HepG2 (cell line): ENCODE data around the gene C1orf198. TPM values are rescaled to one million over a fixed set of nuclear protein-coding genes. Genes with fewer than 3 reads are reported as not detected.

Experiments used
- ATAC-seq: fragments of 200-7000 bp; cut with Tn5 transposase; 3 replicates; pipeline ENCODE4 v1.9.1; 2020; ENCODE audit warnings: mild to moderate bottlenecking, moderate library complexity
- BruUV-seq: library from RNA; stranded (reverse); fragments of 400-500 nt; replicated peaks from 2 replicates; lab custom pipeline; 2021; lab: Mats Ljungman, UMichigan
- CTCF ChIA-PET: fragments of 300-600 bp; formaldehyde crosslinking; extraction: SDS; loops from one replicate; lab custom pipeline; 2021; ENCODE audit warnings: low total read pairs, inconsistent platforms, low intra/inter-chr PET ratio; lab: Yijun Ruan, JAX
- POLR2A ChIA-PET: fragments of 350-600 bp; sonication (Branson Sonifier 250); formaldehyde crosslinking; loops from one replicate; lab custom pipeline; 2020; ENCODE audit warnings: antibody characterized with exemption, inconsistent platforms; lab: Yijun Ruan, JAX
- DNase-seq: peaks from one replicate; pipeline ENCODE4 v3.0.0-alpha.2; 2015; ENCODE audit warnings: low spot score
- FAIRE-seq: peaks from 3 replicates; lab custom pipeline; 2011; peaks lifted over from hg19 to GRCh38; lab: Jason Lieb, UNC
- H2AFZ ChIP-seq: one replicate; pipeline ENCODE4 v1.6.1; 2011; ENCODE audit warnings: low read length, inconsistent platforms
- H3K27ac ChIP-seq: fragments of 300-600 bp; 3 replicates; pipeline ENCODE4 v1.8.0; 2011; ENCODE audit warnings: mixed run types, mild to moderate bottlenecking, mixed read lengths, low read length, inconsistent platforms; ENCODE audit not compliant: insufficient read depth; ENCODE audit errors: extremely low read length
- H3K27me3 ChIP-seq, 2 experiments: fragments of 200-600 bp in 1 of 2; 2 replicates in 1 of 2; 3 replicates in 1 of 2; pipeline versions ENCODE4 v1.6.0 to v1.8.0; 2011; ENCODE audit warnings: low read length in 2 of 2, mild to moderate bottlenecking in 2 of 2, moderate library complexity in 2 of 2, inconsistent platforms in 1 of 2; ENCODE audit not compliant: insufficient read depth in 2 of 2, control insufficient read depth in 1 of 2
- H3K36me3 ChIP-seq, 2 experiments: fragments of 200-600 bp in 1 of 2; replicated peaks in 1 of 2; 2 replicates in 1 of 2; 3 replicates in 1 of 2; pipeline versions ENCODE4 v1.5.1 to v1.8.0; 2011; ENCODE audit warnings: low read length in 2 of 2, inconsistent platforms in 1 of 2; ENCODE audit not compliant: insufficient read depth in 2 of 2, control insufficient read depth in 1 of 2
- H3K4me1 ChIP-seq: 2 replicates; pipeline ENCODE4 v1.5.1; 2012; ENCODE audit warnings: low read length, inconsistent platforms; ENCODE audit not compliant: insufficient read depth
- H3K4me2 ChIP-seq: 2 replicates; pipeline ENCODE4 v1.6.0; 2011; ENCODE audit warnings: low read depth, low read length, inconsistent platforms
- H3K4me3 ChIP-seq, 3 experiments: fragments of 200-600 bp in 1 of 3; sonication (generic), shearing (Covaris generic) in 1 of 3; replicated peaks in 1 of 3; 2 replicates each; pipeline ENCODE4 v1.5.1; 2011 to 2016; ENCODE audit warnings: low read length in 3 of 3, inconsistent platforms in 2 of 3, low read depth in 2 of 3, mild to moderate bottlenecking in 2 of 3, control low read depth in 1 of 3, mixed read lengths in 1 of 3; ENCODE audit not compliant: insufficient read depth in 1 of 3
- H3K79me2 ChIP-seq: one replicate; pipeline ENCODE4 v1.6.1; 2011; ENCODE audit warnings: low read length, inconsistent platforms; ENCODE audit not compliant: insufficient read depth
- H3K9ac ChIP-seq: 2 replicates; pipeline ENCODE4 v1.6.0; 2011; ENCODE audit warnings: mild to moderate bottlenecking, low read depth, low read length, inconsistent platforms; ENCODE audit not compliant: insufficient read depth
- H3K9me3 ChIP-seq: 2 replicates; pipeline ENCODE4 v1.5.1; 2012; ENCODE audit warnings: mild to moderate bottlenecking, low read length
- H4K20me1 ChIP-seq: 2 replicates; pipeline ENCODE4 v1.6.0; 2011; ENCODE audit warnings: inconsistent platforms, mild to moderate bottlenecking, low read length, moderate library complexity; ENCODE audit not compliant: insufficient read depth
- FOSL2 ChIP-seq: sonication (generic); formaldehyde crosslinking; IDR thresholded peaks from 2 replicates; pipeline ENCODE4 v1.4.0; 2020; ENCODE audit warnings: missing genetic modification reagents
- ISL2 ChIP-seq: sonication (generic); formaldehyde crosslinking; IDR thresholded peaks from 2 replicates; pipeline ENCODE4 v1.5.0; 2020; ENCODE audit warnings: missing genetic modification reagents
- POGZ ChIP-seq: sonication (generic); formaldehyde crosslinking; IDR thresholded peaks from 2 replicates; pipeline ENCODE4 v1.4.0; 2020; ENCODE audit warnings: mild to moderate bottlenecking, missing genetic modification reagents
- ZFY ChIP-seq: sonication (generic); formaldehyde crosslinking; IDR thresholded peaks from 2 replicates; pipeline ENCODE4 v1.4.0; 2020; ENCODE audit warnings: missing genetic modification reagents
- ZNF12 ChIP-seq: sonication (generic); formaldehyde crosslinking; IDR thresholded peaks from 2 replicates; pipeline ENCODE4 v1.5.0; 2020; ENCODE audit warnings: missing genetic modification reagents
- ZNF296 ChIP-seq: sonication (generic); formaldehyde crosslinking; conservative IDR thresholded peaks from 2 replicates; pipeline ENCODE4 v1.5.0; 2020; ENCODE audit warnings: mild to moderate bottlenecking, missing genetic modification reagents
- ZNF446 ChIP-seq: sonication (generic); formaldehyde crosslinking; IDR thresholded peaks from 2 replicates; pipeline ENCODE4 v1.5.0; 2020; ENCODE audit warnings: mild to moderate bottlenecking, missing genetic modification reagents
- ZNF761 ChIP-seq: sonication (generic); formaldehyde crosslinking; conservative IDR thresholded peaks from 2 replicates; pipeline ENCODE4 v1.4.0; 2020; ENCODE audit warnings: mild to moderate bottlenecking, missing genetic modification reagents
- WGBS: methylation state at CpG from one replicate; pipeline ENCODE4 v1.1.6; 2017; ENCODE audit warnings: low lambda C conversion rate; 5-methylcytosine and 5-hydroxymethylcytosine counted together
- in situ Hi-C: cut with HindIII; loops from 2 replicates; pipeline ENCODE4 v1.10.0; 2017; ENCODE audit warnings: low pct_unique_long_range_greater_than_20kb; ENCODE audit not compliant: extremely low pct_ligation_motif_present
- intact Hi-C: fragments of 100-400 bp; cut with micrococcal nuclease; formaldehyde crosslinking; loops from one replicate; pipeline ENCODE4 v1.10.0; 2022; ENCODE audit not compliant: unreplicated experiment
- polyA plus RNA-seq, 8 experiments: library from polyadenylated mRNA; depleted of rRNA in 3 of 8; stranded (reverse) in 7 of 8; unstranded in 1 of 8; fragments of >200 nt; fragmentation: Illumina TruSeq in 4 of 8; extraction: Trizol in 4 of 8; gene quantifications; 2 replicates each; pipeline versions ENCODE4 v1.2.1 to v1.2.3, GENCODE V29; 2011 to 2016; ENCODE audit warnings: low read depth in 4 of 8, missing spikeins in 1 of 8, mixed read lengths in 1 of 8; ENCODE audit not compliant: insufficient read depth in 1 of 8
- total RNA-seq, 5 experiments: library from RNA; depleted of rRNA; stranded (reverse); fragments of >200 nt; fragmentation: Illumina TruSeq; extraction: Trizol; gene quantifications; 2 replicates each; pipeline ENCODE4 v1.2.3, GENCODE V29; 2016; ENCODE audit warnings: low read depth in 1 of 5
- TF ChIP-seq, protein P1 (sequence below): sonication (generic); formaldehyde crosslinking; IDR thresholded peaks from 2 replicates; pipeline ENCODE4 v1.4.0; 2020; ENCODE audit warnings: mild to moderate bottlenecking, missing genetic modification reagents
- TF ChIP-seq, protein P2 (sequence below): conservative IDR thresholded peaks from 2 replicates; pipeline ENCODE4 v1.6.1; 2018; ENCODE audit warnings: missing genetic modification reagents
- TF ChIP-seq, protein P3 (sequence below): sonication (generic); formaldehyde crosslinking; IDR thresholded peaks from 2 replicates; pipeline ENCODE4 v1.4.0; 2020; ENCODE audit warnings: mild to moderate bottlenecking, missing genetic modification reagents

Gene C1orf198
- total and polyA plus RNA-seq, 2 of the 13 experiments (the other 11 are each of a cell fraction or from before 2014, with no cell fraction given), result 12.7 to 13.4 TPM

DNA sequence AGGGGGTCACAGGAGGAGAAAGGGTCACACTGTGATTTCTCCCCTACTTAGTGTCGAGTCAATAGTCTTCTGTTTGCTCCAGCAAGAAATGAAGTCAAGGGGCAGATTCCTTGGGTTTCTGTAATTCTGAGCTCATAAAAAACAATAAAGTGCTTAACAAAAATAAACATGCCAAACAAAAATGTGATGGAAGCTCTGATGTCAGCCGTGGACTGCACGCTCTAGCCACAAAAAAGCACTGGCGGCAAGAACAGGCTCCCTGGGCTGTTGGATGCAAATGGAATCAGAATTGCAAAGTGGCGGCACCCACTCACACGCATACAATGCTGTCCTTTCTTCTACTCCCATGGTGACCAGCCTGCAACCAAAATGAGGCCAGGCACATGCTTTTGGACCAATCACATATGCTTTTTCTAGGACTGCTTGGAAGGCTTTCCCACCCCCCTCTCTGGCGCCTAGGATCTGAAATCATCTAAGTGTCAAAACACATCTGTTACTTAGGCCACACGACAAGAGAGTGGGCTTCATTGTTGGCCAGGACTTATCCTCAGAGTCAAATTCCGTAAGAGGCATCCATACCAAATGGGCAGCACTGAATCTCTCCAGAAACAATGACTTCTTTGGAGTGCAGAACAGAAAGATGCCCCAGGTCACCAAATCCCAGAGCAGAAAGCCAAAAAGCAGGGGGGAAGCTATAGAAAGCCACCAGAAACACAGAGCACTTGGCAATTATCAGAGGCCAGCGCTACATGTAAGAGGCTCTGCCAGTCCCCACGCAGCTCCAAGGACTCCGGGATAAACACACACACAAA is 9.2 kb downstream of the C1orf198 start (continued):
- TF ChIP-seq, protein P1, sequence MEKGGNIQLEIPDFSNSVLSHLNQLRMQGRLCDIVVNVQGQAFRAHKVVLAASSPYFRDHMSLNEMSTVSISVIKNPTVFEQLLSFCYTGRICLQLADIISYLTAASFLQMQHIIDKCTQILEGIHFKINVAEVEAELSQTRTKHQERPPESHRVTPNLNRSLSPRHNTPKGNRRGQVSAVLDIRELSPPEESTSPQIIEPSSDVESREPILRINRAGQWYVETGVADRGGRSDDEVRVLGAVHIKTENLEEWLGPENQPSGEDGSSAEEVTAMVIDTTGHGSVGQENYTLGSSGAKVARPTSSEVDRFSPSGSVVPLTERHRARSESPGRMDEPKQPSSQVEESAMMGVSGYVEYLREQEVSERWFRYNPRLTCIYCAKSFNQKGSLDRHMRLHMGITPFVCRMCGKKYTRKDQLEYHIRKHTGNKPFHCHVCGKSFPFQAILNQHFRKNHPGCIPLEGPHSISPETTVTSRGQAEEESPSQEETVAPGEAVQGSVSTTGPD (CRISPR knock-in tag), result no peak
- TF ChIP-seq ZFY (CRISPR knock-in tag) (no peak), ZNF761 (CRISPR knock-in tag) (no peak), FOSL2 (CRISPR knock-in tag) (no peak)
- TF ChIP-seq, protein P2, sequence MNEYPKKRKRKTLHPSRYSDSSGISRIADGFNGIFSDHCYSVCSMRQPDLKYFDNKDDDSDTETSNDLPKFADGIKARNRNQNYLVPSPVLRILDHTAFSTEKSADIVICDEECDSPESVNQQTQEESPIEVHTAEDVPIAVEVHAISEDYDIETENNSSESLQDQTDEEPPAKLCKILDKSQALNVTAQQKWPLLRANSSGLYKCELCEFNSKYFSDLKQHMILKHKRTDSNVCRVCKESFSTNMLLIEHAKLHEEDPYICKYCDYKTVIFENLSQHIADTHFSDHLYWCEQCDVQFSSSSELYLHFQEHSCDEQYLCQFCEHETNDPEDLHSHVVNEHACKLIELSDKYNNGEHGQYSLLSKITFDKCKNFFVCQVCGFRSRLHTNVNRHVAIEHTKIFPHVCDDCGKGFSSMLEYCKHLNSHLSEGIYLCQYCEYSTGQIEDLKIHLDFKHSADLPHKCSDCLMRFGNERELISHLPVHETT (CRISPR knock-in tag), result no peak

DNA sequence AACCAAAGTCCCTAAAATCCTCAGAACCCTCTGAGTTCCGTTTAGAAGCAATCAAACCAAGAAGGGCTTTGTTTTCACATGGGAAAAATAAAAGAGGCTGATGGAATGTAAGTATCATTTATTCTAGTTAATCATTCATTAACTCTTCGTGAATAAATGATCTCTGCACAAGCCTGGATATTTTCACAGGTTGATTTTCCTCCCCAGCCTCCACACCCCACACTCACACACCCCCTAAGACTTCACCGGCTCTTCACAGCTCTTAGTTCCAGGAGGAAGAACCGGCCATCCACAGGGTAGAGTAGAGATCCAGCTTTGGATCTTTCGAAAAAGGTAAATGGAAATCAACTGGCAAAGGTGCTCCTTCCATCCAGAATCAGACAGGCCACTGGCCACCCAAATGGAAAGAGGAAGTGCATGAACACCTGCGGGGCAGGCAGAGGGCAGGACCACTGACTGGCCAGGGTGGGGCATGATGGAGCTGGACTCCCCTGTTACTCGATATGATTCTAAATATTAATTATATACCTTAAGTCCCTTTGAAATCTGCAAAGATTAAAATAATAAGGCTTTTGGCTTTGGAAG is 10.0 kb downstream of the C1orf198 start:
- no TSS peak for BruUV-seq
- Histone ChIP-seq H3K27me3 (no peaks in the 10 kb centered on the region), H3K9me3 (peaks cover under 1% of the 10 kb centered on the region; the same call in 1 of the 2 replicates), H3K36me3 (peaks cover 3 to 23% of the 10 kb centered on the region in 2 experiments; a peak in 4 of 5 replicates), H3K4me2 (no peak overlapping the region), H3K9ac (no peak overlapping the region), H2AFZ (no peak overlapping the region), H3K4me3 (no peak overlapping the region), H3K27ac (no peak overlapping the region), H3K79me2 (peaks cover 28% of the 10 kb centered on the region), H3K4me1 (peaks cover 30% of the 10 kb centered on the region), H4K20me1 (0 out of 2 replicates have a peak, but pooled peaks cover 4% of the 10 kb centered on the region)
- CTCF ChIA-PET, result no interaction called here
- WGBS, result 93% methylated on average over 7 of the region's 7 CpGs
- no peak for ATAC-seq
- POLR2A ChIA-PET, result interaction anchor here (2.4 kb wide), 1 partner anchor 10 kb away, joined by 6 read pairs; the partner anchor contains the start of gene C1orf198
- FAIRE-seq, result no peak
- no peak for DNase-seq
- in situ Hi-C loops, result no loop called here
- intact Hi-C loops, result no loop called here
- TF ChIP-seq POGZ (CRISPR knock-in tag) (no peak), ZNF296 (no peak), ZNF446 (no peak), ISL2 (CRISPR knock-in tag) (no peak), ZNF12 (CRISPR knock-in tag) (no peak)
- TF ChIP-seq, protein P3, sequence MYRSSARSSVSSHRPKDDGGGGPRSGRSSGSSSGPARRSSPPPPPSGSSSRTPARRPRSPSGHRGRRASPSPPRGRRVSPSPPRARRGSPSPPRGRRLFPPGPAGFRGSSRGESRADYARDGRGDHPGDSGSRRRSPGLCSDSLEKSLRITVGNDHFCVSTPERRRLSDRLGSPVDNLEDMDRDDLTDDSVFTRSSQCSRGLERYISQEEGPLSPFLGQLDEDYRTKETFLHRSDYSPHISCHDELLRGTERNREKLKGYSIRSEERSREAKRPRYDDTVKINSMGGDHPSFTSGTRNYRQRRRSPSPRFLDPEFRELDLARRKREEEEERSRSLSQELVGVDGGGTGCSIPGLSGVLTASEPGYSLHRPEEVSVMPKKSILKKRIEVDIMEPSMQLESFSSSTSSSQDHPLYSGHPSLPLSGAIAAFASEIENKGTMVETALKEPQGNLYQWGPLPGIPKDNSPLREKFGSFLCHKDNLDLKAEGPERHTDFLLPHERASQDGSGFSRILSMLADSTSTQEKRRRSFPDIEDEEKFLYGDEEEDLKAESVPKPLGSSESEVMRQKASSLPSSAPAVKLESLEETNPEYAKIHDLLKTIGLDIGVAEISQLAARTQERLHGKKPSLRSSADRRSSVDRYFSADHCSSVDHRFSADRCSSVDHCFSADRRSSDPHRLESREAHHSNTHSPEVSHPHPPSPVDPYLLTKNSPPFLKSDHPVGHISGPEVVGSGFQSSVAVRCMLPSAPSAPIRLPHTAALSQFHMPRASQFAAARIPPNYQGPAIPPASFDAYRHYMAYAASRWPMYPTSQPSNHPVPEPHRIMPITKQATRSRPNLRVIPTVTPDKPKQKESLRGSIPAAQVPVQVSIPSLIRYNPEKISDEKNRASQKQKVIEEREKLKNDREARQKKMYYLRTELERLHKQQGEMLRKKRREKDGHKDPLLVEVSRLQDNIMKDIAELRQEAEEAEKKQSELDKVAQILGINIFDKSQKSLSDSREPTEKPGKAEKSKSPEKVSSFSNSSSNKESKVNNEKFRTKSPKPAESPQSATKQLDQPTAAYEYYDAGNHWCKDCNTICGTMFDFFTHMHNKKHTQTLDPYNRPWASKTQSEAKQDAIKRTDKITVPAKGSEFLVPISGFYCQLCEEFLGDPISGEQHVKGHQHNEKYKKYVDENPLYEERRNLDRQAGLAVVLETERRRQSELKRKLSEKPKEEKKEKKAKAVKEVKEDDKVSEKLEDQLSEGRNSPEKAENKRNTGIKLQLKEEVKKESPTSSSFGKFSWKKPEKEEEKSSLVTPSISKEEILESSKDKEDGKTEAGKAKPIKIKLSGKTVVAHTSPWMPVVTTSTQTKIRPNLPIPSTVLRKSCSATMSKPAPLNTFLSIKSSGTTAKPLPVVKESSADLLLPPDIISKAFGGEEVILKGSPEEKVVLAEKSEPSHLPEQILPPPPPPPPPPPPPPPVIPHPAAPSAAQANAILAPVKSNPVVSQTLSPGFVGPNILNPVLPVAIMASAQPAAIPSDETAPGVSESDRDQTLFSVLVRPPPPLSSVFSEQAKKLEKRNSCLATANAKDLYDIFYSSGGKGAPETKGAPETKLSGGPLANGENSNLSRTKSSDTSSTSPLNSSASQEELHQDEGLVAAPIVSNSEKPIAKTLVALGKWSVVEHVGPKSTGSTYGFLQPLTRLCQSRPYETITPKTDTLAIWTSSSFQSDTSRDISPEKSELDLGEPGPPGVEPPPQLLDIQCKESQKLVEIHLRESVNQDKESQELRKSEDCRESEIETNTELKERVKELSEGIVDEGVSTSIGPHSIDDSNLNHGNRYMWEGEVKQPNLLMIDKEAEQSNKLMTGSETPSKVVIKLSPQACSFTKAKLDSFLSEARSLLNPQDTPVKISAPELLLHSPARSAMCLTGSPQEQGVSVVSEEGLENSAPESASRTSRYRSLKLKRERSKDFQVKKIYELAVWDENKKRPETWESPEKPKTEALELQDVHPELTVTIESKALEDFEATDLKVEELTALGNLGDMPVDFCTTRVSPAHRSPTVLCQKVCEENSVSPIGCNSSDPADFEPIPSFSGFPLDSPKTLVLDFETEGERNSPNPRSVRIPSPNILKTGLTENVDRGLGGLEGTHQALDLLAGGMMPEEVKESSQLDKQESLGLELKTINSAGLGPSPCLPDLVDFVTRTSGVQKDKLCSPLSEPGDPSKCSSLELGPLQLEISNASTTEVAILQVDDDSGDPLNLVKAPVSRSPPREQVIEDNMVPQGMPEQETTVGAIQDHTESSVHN (CRISPR knock-in tag), result no peak
